Common myeloid progenitor, CD34-positive (primary cell): ENCODE measurements around the gene MPZL1.
"Not testable (repeated sequence)": the region's sequence is repeated elsewhere in the genome, so short reads cannot be mapped to it uniquely, and the experiment has no call there.

ENCODE experiments used
- CTCF ChIA-PET: fragments of 350-600 bp; sonication (Branson Sonifier 250); formaldehyde crosslinking; loops from one replicate; lab custom pipeline; 2021; ENCODE audit warnings: antibody characterized with exemption; lab: Charles Lee
- POLR2A ChIA-PET: fragments of 350-600 bp; sonication (Branson Sonifier 250); formaldehyde crosslinking; loops from one replicate; lab custom pipeline; 2021; ENCODE audit warnings: antibody characterized with exemption; lab: Charles Lee
- DNase-seq, 3 donors: peaks; one replicate each; pipeline versions ENCODE4 v3.0.0 to v3.0.0-alpha.2; 2013
- H3K27ac ChIP-seq, 2 experiments: 1 replicate in 1 of 2; 2 replicates in 1 of 2; pipeline ENCODE4 v1.7.0; 2013; ENCODE audit warnings: inconsistent platforms in 2 of 2, low read length in 2 of 2, mild to moderate bottlenecking in 2 of 2, low read depth in 1 of 2, moderate library complexity in 1 of 2; ENCODE audit not compliant: severe bottlenecking in 2 of 2, insufficient read depth in 1 of 2, poor library complexity in 1 of 2
- H3K27me3 ChIP-seq, 5 experiments: replicated peaks in 2 of 5; 1 replicate in 3 of 5; 2 replicates in 2 of 5; pipeline versions ENCODE4 v1.6.1 to v1.7.0; 2013; ENCODE audit warnings: low read length in 4 of 5, mild to moderate bottlenecking in 2 of 5, moderate library complexity in 2 of 5, inconsistent platforms in 1 of 5; ENCODE audit not compliant: insufficient read depth in 5 of 5, control insufficient read depth in 4 of 5
- H3K36me3 ChIP-seq, 4 experiments: 1 replicate in 2 of 4; 2 replicates in 2 of 4; pipeline versions ENCODE4 v1.6.1 to v1.7.0; 2013; ENCODE audit warnings: low read length in 3 of 4, control low read depth in 1 of 4, mild to moderate bottlenecking in 1 of 4; ENCODE audit not compliant: control insufficient read depth in 4 of 4, insufficient read depth in 4 of 4
- H3K4me1 ChIP-seq, 4 experiments: 1 replicate in 3 of 4; 2 replicates in 1 of 4; pipeline versions ENCODE4 v1.6.1 to v1.7.1; 2013; ENCODE audit warnings: low read length in 3 of 4, mild to moderate bottlenecking in 3 of 4, control low read depth in 1 of 4, inconsistent platforms in 1 of 4, moderate library complexity in 1 of 4; ENCODE audit not compliant: control insufficient read depth in 4 of 4, insufficient read depth in 4 of 4; ENCODE audit errors: control extremely low read depth in 1 of 4
- H3K4me3 ChIP-seq, 7 experiments: 1 replicate in 4 of 7; 2 replicates in 3 of 7; pipeline versions ENCODE4 v1.5.1 to v1.7.0; 2013; ENCODE audit warnings: mild to moderate bottlenecking in 7 of 7, low read length in 6 of 7, moderate library complexity in 6 of 7, inconsistent platforms in 2 of 7, low read depth in 2 of 7, control low read depth in 1 of 7; ENCODE audit not compliant: insufficient read depth in 4 of 7, control insufficient read depth in 1 of 7; ENCODE audit errors: extremely low read depth in 1 of 7
- H3K9me3 ChIP-seq, 5 experiments: 1 replicate in 4 of 5; 2 replicates in 1 of 5; pipeline versions ENCODE4 v1.6.1 to v1.7.1; 2013; ENCODE audit warnings: low read length in 4 of 5, mild to moderate bottlenecking in 2 of 5, inconsistent platforms in 1 of 5, low read depth in 1 of 5, moderate library complexity in 1 of 5; ENCODE audit not compliant: control insufficient read depth in 4 of 5, insufficient read depth in 2 of 5; ENCODE audit errors: control extremely low read depth in 1 of 5
- WGBS: methylation state at CpG from one replicate; pipeline ENCODE4 v1.1.5; 2013; ENCODE audit not compliant: insufficient coverage; 5-methylcytosine and 5-hydroxymethylcytosine counted together

Gene MPZL1

GRCh38 chr1:167826127-167826526 lies 104.3 kb downstream of the MPZL1 start:
- Histone ChIP-seq H3K36me3 (no peaks in the 10 kb centered on the region), H3K4me1 (peaks cover 0 to 10% (median 3%) of the 10 kb centered on the region in 4 experiments), H3K4me3 (no peak overlapping the region), H3K9me3 (no peaks in the 10 kb centered on the region), H3K27me3 (no peaks in the 10 kb centered on the region), H3K27ac (no peak overlapping the region)
- WGBS = 97% methylated on average over 3 of the region's 4 CpGs
- ChIA-PET POLR2A (interaction anchor here (0.6 kb wide), 1 partner anchor 953 kb away, joined by 3 read pairs; no protein-coding TSS in a partner anchor), CTCF (no interaction called here)
- DNase-seq = peak in 1 of 3 donors; percentile 13

- ChIA-PET CTCF (interaction anchor here (1.1 kb wide), 1 partner anchor 29 kb away, joined by 3 read pairs; no protein-coding TSS in a partner anchor), POLR2A (interaction anchor here (0.9 kb wide), 1 partner anchor 115 kb away, joined by 3 read pairs; no protein-coding TSS in a partner anchor)
- no peak overlapping the region for H3K4me3 ChIP-seq
- H3K9me3 ChIP-seq = no peaks in the 10 kb centered on the region
- H3K27ac ChIP-seq = no peak overlapping the region
- no CpG with 5 or more reads among the region's 2 CpGs for WGBS
- no peaks in the 10 kb centered on the region for H3K27me3 ChIP-seq
- H3K4me1 ChIP-seq = peaks cover 0 to 7% (median 3%) of the 10 kb centered on the region in 4 experiments
- H3K36me3 ChIP-seq = no peaks in the 10 kb centered on the region
- peak in 2 of 3 donors; percentile 14 to 19 for DNase-seq
These were observed 108.1 kb downstream of the MPZL1 start for GRCh38 chr1:167829868-167830267.

GRCh38 chr1:167830668-167831067 lies 108.9 kb downstream of the MPZL1 start:
- H3K27me3 ChIP-seq, CTCF ChIA-PET, H3K36me3 ChIP-seq, H3K27ac ChIP-seq, H3K4me3 ChIP-seq, DNase-seq, POLR2A ChIA-PET, H3K9me3 ChIP-seq, H3K4me1 ChIP-seq: not testable (repeated sequence)
- 94% methylated on average over 3 of the region's 5 CpGs for WGBS

GRCh38 chr1:167832693-167833092 lies 110.9 kb downstream of the MPZL1 start:
- CTCF ChIA-PET = no interaction called here
- POLR2A ChIA-PET = no interaction called here
- Histone ChIP-seq H3K27me3 (no peaks in the 10 kb centered on the region), H3K4me3 (no peak overlapping the region), H3K36me3 (no peaks in the 10 kb centered on the region), H3K27ac (no peak overlapping the region), H3K4me1 (peaks cover 0 to 7% (median 3%) of the 10 kb centered on the region in 4 experiments), H3K9me3 (no peaks in the 10 kb centered on the region)
- 100% methylated on average over 4 of the region's 5 CpGs for WGBS
- DNase-seq = no peak

- no peak for DNase-seq
- ChIA-PET POLR2A (no interaction called here), CTCF (no interaction called here)
- Histone ChIP-seq H3K27me3 (no peaks in the 10 kb centered on the region), H3K36me3 (no peaks in the 10 kb centered on the region), H3K27ac (no peak overlapping the region), H3K4me3 (no peak overlapping the region), H3K4me1 (peaks cover 0 to 7% (median 3%) of the 10 kb centered on the region in 4 experiments), H3K9me3 (no peaks in the 10 kb centered on the region)
These were observed 112.1 kb downstream of the MPZL1 start for GRCh38 chr1:167833904-167834303.

GRCh38 chr1:167836197-167836596 lies 114.4 kb downstream of the MPZL1 start:
- H3K36me3 ChIP-seq = no peaks in the 10 kb centered on the region
- H3K27me3 ChIP-seq = no peaks in the 10 kb centered on the region
- no CpG with 5 or more reads among the region's 4 CpGs for WGBS
- H3K4me3 ChIP-seq = no peak overlapping the region
- no peak for DNase-seq
- H3K27ac ChIP-seq = no peak overlapping the region
- ChIA-PET CTCF (no interaction called here), POLR2A (no interaction called here)
- H3K4me1 ChIP-seq = no peaks in the 10 kb centered on the region
- H3K9me3 ChIP-seq = no peaks in the 10 kb centered on the region

- Histone ChIP-seq H3K4me1 (no peaks in the 10 kb centered on the region), H3K36me3 (no peaks in the 10 kb centered on the region), H3K27me3 (no peaks in the 10 kb centered on the region), H3K9me3 (no peaks in the 10 kb centered on the region), H3K4me3 (no peak overlapping the region), H3K27ac (no peak overlapping the region)
- 0% methylated on average over 1 of the region's 2 CpGs for WGBS
- DNase-seq = peak in 2 of 3 donors; percentile 23 to 59
- ChIA-PET POLR2A (no interaction called here), CTCF (no interaction called here)
These were observed 115.5 kb downstream of the MPZL1 start for GRCh38 chr1:167837326-167837725.
